SK-N-SH (cell line): ENCODE measurements around the gene FFAR3. TPM values are rescaled to one million over a fixed set of nuclear protein-coding genes. Genes with fewer than 3 reads are reported as not detected.

ENCODE experiments used
- CTCF ChIA-PET: fragments of 300-600, 350-600 bp; formaldehyde crosslinking; extraction: SDS; loops from one replicate; lab custom pipeline; 2021; lab: Yijun Ruan, JAX
- POLR2A ChIA-PET: fragments of 350-600 bp; sonication (Branson Sonifier 250); formaldehyde crosslinking; extraction: SDS; loops from one replicate; lab custom pipeline; 2020; ENCODE audit warnings: antibody characterized with exemption, inconsistent platforms; lab: Yijun Ruan, JAX
- DNase-seq: peaks from one replicate; pipeline ENCODE4 v3.0.0; 2012
- H2AFZ ChIP-seq: fragments of 200-600 bp; sonication (generic); 2 replicates; pipeline ENCODE4 v1.8.1; 2016; ENCODE audit warnings: antibody characterized with exemption, mild to moderate bottlenecking, low read depth
- H3F3A ChIP-seq: fragments of 200-600 bp; sonication (generic); replicated peaks from 2 replicates; pipeline ENCODE3; 2016; ENCODE audit warnings: antibody characterized with exemption, mild to moderate bottlenecking; ENCODE audit not compliant: insufficient read depth
- H3K27ac ChIP-seq, 2 experiments: fragments of 200-500 bp in 1 of 2; fragments of 200-600 bp in 1 of 2; sonication (Bioruptor generic) in 1 of 2; sonication (generic), shearing (Covaris generic) in 1 of 2; 2 replicates each; pipeline versions ENCODE4 v1.5.1 to v1.6.1; 2014 to 2016; ENCODE audit warnings: low read depth in 2 of 2, inconsistent platforms in 1 of 2, low read length in 1 of 2, mild to moderate bottlenecking in 1 of 2, mixed read lengths in 1 of 2
- H3K27me3 ChIP-seq: fragments of 200-600 bp; sonication (generic), shearing (Covaris generic); 2 replicates; pipeline ENCODE4 v1.6.1; 2016; ENCODE audit warnings: mixed run types; ENCODE audit not compliant: insufficient read depth
- H3K36me3 ChIP-seq, 2 experiments: fragments of 200-500 bp in 1 of 2; fragments of 200-600 bp in 1 of 2; sonication (Bioruptor generic) in 1 of 2; sonication (generic) in 1 of 2; replicated peaks in 1 of 2; 2 replicates each; pipeline versions ENCODE3 to v1.5.1; 2014 to 2016; ENCODE audit warnings: low read length in 1 of 2, mild to moderate bottlenecking in 1 of 2; ENCODE audit not compliant: insufficient read depth in 2 of 2, control insufficient read depth in 1 of 2
- H3K4me1 ChIP-seq, 2 experiments: fragments of 200-500 bp in 1 of 2; fragments of 200-600 bp in 1 of 2; sonication (Bioruptor generic) in 1 of 2; sonication (generic), shearing (Covaris generic) in 1 of 2; 2 replicates each; pipeline versions ENCODE4 v1.5.1 to v1.6.1; 2014 to 2016; ENCODE audit warnings: low read depth in 1 of 2, low read length in 1 of 2, mixed run types in 1 of 2; ENCODE audit not compliant: insufficient read depth in 2 of 2, control insufficient read depth in 1 of 2
- H3K4me2 ChIP-seq: fragments of 200-600 bp; sonication (generic), shearing (Covaris generic); 2 replicates; pipeline ENCODE4 v1.6.1; 2017; ENCODE audit warnings: mixed run types
- H3K4me3 ChIP-seq, 2 experiments: fragments of 200-500 bp in 1 of 2; fragments of 200-600 bp in 1 of 2; sonication (Bioruptor generic) in 1 of 2; sonication (generic), shearing (Covaris generic) in 1 of 2; 2 replicates each; pipeline versions ENCODE4 v1.5.1 to v1.8.1; 2014 to 2016; ENCODE audit warnings: low read depth in 2 of 2, inconsistent platforms in 1 of 2, low read length in 1 of 2, mild to moderate bottlenecking in 1 of 2, mixed read lengths in 1 of 2, moderate library complexity in 1 of 2
- H3K79me2 ChIP-seq: fragments of 200-600 bp; sonication (generic); 2 replicates; pipeline ENCODE4 v1.8.1; 2017; ENCODE audit warnings: mild to moderate bottlenecking; ENCODE audit not compliant: insufficient read depth
- H3K9ac ChIP-seq: fragments of 200-600 bp; sonication (generic); 2 replicates; pipeline ENCODE4 v1.6.1; 2017; ENCODE audit warnings: mixed run types
- H3K9me2 ChIP-seq: fragments of 200-600 bp; sonication (generic); 2 replicates; pipeline ENCODE4 v1.6.1; 2017; ENCODE audit warnings: mixed run types
- H3K9me3 ChIP-seq: fragments of 200-600 bp; sonication (generic); 2 replicates; pipeline ENCODE4 v1.6.1; 2017; ENCODE audit warnings: mixed run types, mild to moderate bottlenecking, moderate library complexity
- H4K20me1 ChIP-seq: fragments of 200-600 bp; sonication (generic); 2 replicates; pipeline ENCODE4 v1.6.1; 2017; ENCODE audit warnings: mild to moderate bottlenecking, mixed run types; ENCODE audit not compliant: insufficient read depth
- CHD2 ChIP-seq: fragments of 150-350 bp; IDR thresholded peaks from 2 replicates; pipeline ENCODE4 v1.6.1; 2018; ENCODE audit warnings: low read length; ENCODE audit not compliant: partially characterized antibody
- GABPA ChIP-seq: IDR thresholded peaks from 2 replicates; pipeline ENCODE4 v1.4.0; 2012; ENCODE audit warnings: low read depth, mild to moderate bottlenecking
- MXI1 ChIP-seq: IDR thresholded peaks from 2 replicates; pipeline ENCODE4 v1.6.1; 2012; ENCODE audit warnings: mild to moderate bottlenecking, low read depth, low read length, improper control_type of control experiment
- REST ChIP-seq: IDR thresholded peaks from 2 replicates; pipeline ENCODE4 v1.6.1; 2012; ENCODE audit warnings: mild to moderate bottlenecking, low read depth, low read length, moderate library complexity
- RXRA ChIP-seq: IDR thresholded peaks from 2 replicates; pipeline ENCODE4 v1.4.0; 2012; ENCODE audit warnings: low read depth, mild to moderate bottlenecking, borderline replicate concordance
- TCF12 ChIP-seq: IDR thresholded peaks from 2 replicates; pipeline ENCODE4 v1.4.0; 2012
- TEAD4 ChIP-seq: IDR thresholded peaks from 2 replicates; pipeline ENCODE4 v1.4.0; 2012; ENCODE audit warnings: mild to moderate bottlenecking, borderline replicate concordance; ENCODE audit not compliant: insufficient read depth
- YY1 ChIP-seq: IDR thresholded peaks from 2 replicates; pipeline ENCODE4 v1.4.0; 2012; ENCODE audit warnings: low read depth, mild to moderate bottlenecking
- WGBS: methylation state at CpG from one replicate; pipeline ENCODE4 v1.1.6; 2017; ENCODE audit warnings: low lambda C conversion rate; 5-methylcytosine and 5-hydroxymethylcytosine counted together
- polyA plus RNA-seq, 3 experiments: library from polyadenylated mRNA; depleted of rRNA; stranded (reverse); fragments of >200 nt; gene quantifications; 2 replicates each; pipeline ENCODE4 v1.2.3, GENCODE V29; 2012

Gene FFAR3
- polyA plus RNA-seq, 1 of the 3 experiments (the other 2 are of a cell fraction): not detected

DNA sequence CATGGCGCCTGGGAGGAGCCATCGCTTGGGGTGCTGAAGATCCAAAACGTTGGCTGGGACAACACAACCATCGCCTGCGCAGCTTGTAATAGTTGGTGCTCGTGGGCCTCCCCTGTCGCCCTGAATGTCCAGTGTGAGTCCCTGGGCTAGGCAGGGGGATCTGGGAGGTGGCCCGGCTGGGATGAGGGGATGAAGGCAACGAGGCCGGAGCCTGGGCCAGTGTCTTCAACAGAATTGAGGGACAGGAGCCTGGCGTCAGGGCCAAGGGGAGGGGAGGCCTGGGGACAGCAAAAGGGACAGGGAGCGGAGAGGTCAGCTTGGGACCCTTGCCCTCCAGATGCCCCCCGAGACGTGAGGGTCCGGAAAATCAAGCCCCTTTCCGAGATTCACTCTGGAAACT is 17.3 kb upstream of the FFAR3 start:
- DNase-seq: no peak
- H3K27me3 ChIP-seq: peaks cover 87% of the 10 kb centered on the region
- no peak overlapping the region for H2AFZ ChIP-seq
- H3F3A ChIP-seq: no peaks in the 10 kb centered on the region
- no peaks in the 10 kb centered on the region for H3K9me3 ChIP-seq
- no peaks in the 10 kb centered on the region for H3K79me2 ChIP-seq
- WGBS: 11% methylated on average over 13 of the region's 16 CpGs
- POLR2A ChIA-PET: no interaction called here
- no peak overlapping the region for H3K4me3 ChIP-seq
- CTCF ChIA-PET: interaction anchor here (3.3 kb wide), 1 partner anchor 12 kb away, joined by 19 read pairs; no protein-coding TSS in a partner anchor
- no peaks in the 10 kb centered on the region for H4K20me1 ChIP-seq
- H3K36me3 ChIP-seq: no peaks in the 10 kb centered on the region
- H3K27ac ChIP-seq: no peak overlapping the region
- no peak overlapping the region for H3K9ac ChIP-seq
- TF ChIP-seq GABPA: no peak
- TF ChIP-seq MXI1: no peak
- no peak for TF ChIP-seq RXRA
- H3K9me2 ChIP-seq: no peaks in the 10 kb centered on the region
- no peaks in the 10 kb centered on the region for H3K4me1 ChIP-seq
- no peak overlapping the region for H3K4me2 ChIP-seq

GRCh38 chr19:35341565-35342225 is 16.6 kb upstream of the FFAR3 start:
- no peaks in the 10 kb centered on the region for H3K4me1 ChIP-seq
- H3K27me3 ChIP-seq: peaks cover 87% of the 10 kb centered on the region
- no peaks in the 10 kb centered on the region for H4K20me1 ChIP-seq
- no peak for DNase-seq
- H3K9me2 ChIP-seq: no peaks in the 10 kb centered on the region
- ChIA-PET CTCF (interaction anchor here (3.3 kb wide), 1 partner anchor 11 kb away, joined by 19 read pairs; no protein-coding TSS in a partner anchor), POLR2A (no interaction called here)
- H3K79me2 ChIP-seq: no peaks in the 10 kb centered on the region
- no peaks in the 10 kb centered on the region for H3K36me3 ChIP-seq
- H3K27ac ChIP-seq: no peak overlapping the region
- H3K4me3 ChIP-seq: no peak overlapping the region
- WGBS: 23% methylated on average over 9 of the region's 14 CpGs
- H3F3A ChIP-seq: no peaks in the 10 kb centered on the region
- TF ChIP-seq REST (no peak), TCF12 (no peak), YY1 (no peak), TEAD4 (no peak), CHD2 (no peak)
- H3K9ac ChIP-seq: no peak overlapping the region
- no peak overlapping the region for H3K4me2 ChIP-seq
- no peaks in the 10 kb centered on the region for H3K9me3 ChIP-seq
- no peak overlapping the region for H2AFZ ChIP-seq
